K562 (cell line): ENCODE measurements around the gene SLC25A31. TPM values are rescaled to one million over a fixed set of nuclear protein-coding genes. Genes with fewer than 3 reads are reported as not detected.

Experiments
- ASH1L ChIP-seq: fragments of 450-650 bp; IDR thresholded peaks from 2 replicates; pipeline ENCODE4 v1.6.1; 2018; ENCODE audit warnings: borderline replicate concordance, mild to moderate bottlenecking, low read depth; ENCODE audit not compliant: partially characterized antibody
- BRD4 ChIP-seq: fragments of 200-600 bp; sonication (generic); IDR thresholded peaks from 2 replicates; pipeline ENCODE4 v1.6.1; 2017; ENCODE audit warnings: inconsistent platforms
- COPS2 ChIP-seq: fragments of 450-650 bp; conservative IDR thresholded peaks from 2 replicates; pipeline ENCODE4 v1.6.1; 2016; ENCODE audit warnings: mild to moderate bottlenecking, moderate library complexity
- ESRRB ChIP-seq: fragments of 250-450 bp; sonication (Bioruptor Pico); IDR thresholded peaks from 2 replicates; pipeline ENCODE4 v1.5.0; 2020; ENCODE audit warnings: mild to moderate bottlenecking, moderate library complexity, borderline replicate concordance
- HDAC1 ChIP-seq, 2 experiments: fragments of 450-650 bp; IDR thresholded peaks; 2 replicates each; pipeline ENCODE4 v1.6.1; 2016 to 2017; ENCODE audit warnings: inconsistent platforms in 1 of 2, mild to moderate bottlenecking in 1 of 2, moderate library complexity in 1 of 2
- HIVEP1 ChIP-seq: fragments of 250-450 bp; sonication (Bioruptor Pico); IDR thresholded peaks from 2 replicates; pipeline ENCODE4 v1.4.0; 2020; ENCODE audit warnings: mild to moderate bottlenecking
- KDM4B ChIP-seq, 2 experiments: fragments of 450-650 bp in 1 of 2; sonication (generic) in 1 of 2; IDR thresholded peaks; 2 replicates each; pipeline ENCODE4 v1.6.1; 2016 to 2017; ENCODE audit warnings: borderline replicate concordance in 2 of 2, antibody characterized with exemption in 1 of 2, low read depth in 1 of 2, mild to moderate bottlenecking in 1 of 2
- MAFG ChIP-seq: fragments of 450-650 bp; conservative IDR thresholded peaks from 2 replicates; pipeline ENCODE4 v1.6.1; 2016; ENCODE audit warnings: missing genetic modification characterization, missing compliant biosample characterization
- MBD2 ChIP-seq: sonication (generic); IDR thresholded peaks from 2 replicates; pipeline ENCODE4 v1.6.1; 2016; ENCODE audit warnings: low read depth, borderline replicate concordance
- MCM7 ChIP-seq, 2 experiments: fragments of 450-650 bp; IDR thresholded peaks; 2 replicates each; pipeline ENCODE4 v1.6.1; 2016 to 2018
- NCOA6 ChIP-seq: fragments of 450-650 bp; IDR thresholded peaks from 2 replicates; pipeline ENCODE4 v1.6.1; 2017; ENCODE audit warnings: mild to moderate bottlenecking
- OTX1 ChIP-seq: fragments of 450-650 bp; formaldehyde crosslinking; IDR thresholded peaks from 2 replicates; pipeline ENCODE4 v1.4.0; 2022; ENCODE audit warnings: mild to moderate bottlenecking
- RBM25 ChIP-seq: fragments of 200-400 bp; formaldehyde crosslinking; IDR thresholded peaks from 2 replicates; pipeline ENCODE4 v1.6.1; 2018; ENCODE audit warnings: low read length, low read depth, moderate library complexity; ENCODE audit not compliant: severe bottlenecking
- RCOR1 ChIP-seq, 2 experiments: IDR thresholded peaks; 2 replicates each; pipeline ENCODE4 v1.6.1; 2012; ENCODE audit warnings: low read depth in 2 of 2, low read length in 2 of 2, borderline replicate concordance in 1 of 2, improper control_type of control experiment in 1 of 2
- SP1 ChIP-seq: sonication (generic); formaldehyde crosslinking; IDR thresholded peaks from 2 replicates; pipeline ENCODE4 v1.8.1; 2022; ENCODE audit warnings: mild to moderate bottlenecking, missing genetic modification reagents
- TCF7L2 ChIP-seq: fragments of 150-350 bp; IDR thresholded peaks from 2 replicates; pipeline ENCODE4 v1.6.1; 2016; ENCODE audit warnings: low read depth, mild to moderate bottlenecking, low read length, moderate library complexity
- THRAP3 ChIP-seq: fragments of 450-650 bp; IDR thresholded peaks from 2 replicates; pipeline ENCODE4 v1.6.1; 2016; ENCODE audit warnings: mild to moderate bottlenecking, inconsistent platforms, borderline replicate concordance
- YBX1 ChIP-seq: fragments of 450-650 bp; IDR thresholded peaks from 2 replicates; pipeline ENCODE4 v1.7.1; 2016; ENCODE audit warnings: mild to moderate bottlenecking
- ZC3H4 ChIP-seq: sonication (generic); formaldehyde crosslinking; IDR thresholded peaks from 2 replicates; pipeline ENCODE4 v1.9.0; 2021; ENCODE audit warnings: missing genetic modification reagents, borderline replicate concordance
- ZFP1 ChIP-seq: fragments of 450-650 bp; formaldehyde crosslinking; IDR thresholded peaks from 2 replicates; pipeline ENCODE4 v1.4.0; 2020; ENCODE audit warnings: mild to moderate bottlenecking, mixed read lengths
- ZNF507 ChIP-seq: conservative IDR thresholded peaks from 2 replicates; pipeline ENCODE4 v1.6.1; 2017; ENCODE audit warnings: missing genetic modification characterization, missing compliant biosample characterization
- ZNF785 ChIP-seq: fragments of 250-450 bp; sonication (Bioruptor Pico); IDR thresholded peaks from 2 replicates; pipeline ENCODE4 v1.4.0; 2020; ENCODE audit warnings: mild to moderate bottlenecking
- polyA plus RNA-seq, 8 experiments: library from polyadenylated mRNA; depleted of rRNA in 4 of 8; stranded (reverse) in 5 of 8; unstranded in 3 of 8; fragments of >200 nt; fragmentation: Nextera tagmentation in 2 of 8; fragmentation: Illumina TruSeq in 1 of 8; extraction: Ambion mirVana in 2 of 8; extraction: Trizol in 1 of 8; gene quantifications; 2 replicates each; pipeline versions ENCODE4 v1.2.1 to v1.2.3, GENCODE V29; 2011 to 2014; ENCODE audit warnings: inconsistent platforms in 1 of 8, missing spikeins in 1 of 8
- total RNA-seq, 7 experiments: library from RNA; depleted of rRNA in 6 of 7; stranded (reverse); fragments of >200 nt in 6 of 7; fragmentation: Illumina TruSeq in 2 of 7; extraction: Trizol in 2 of 7; gene quantifications; 2 replicates each; pipeline versions ENCODE4 v1.2.1 to v1.2.3, GENCODE V29; 2011 to 2021; ENCODE audit warnings: low replicate concordance in 1 of 7
- TF ChIP-seq, protein P1 (sequence below), 2 experiments: fragments of 450-650 bp in 1 of 2; IDR thresholded peaks; 2 replicates each; pipeline ENCODE4 v1.6.1; 2011 to 2017; ENCODE audit warnings: low read depth in 2 of 2, antibody characterized with exemption in 1 of 2, borderline replicate concordance in 1 of 2, low read length in 1 of 2, mild to moderate bottlenecking in 1 of 2, mixed read lengths in 1 of 2; ENCODE audit not compliant: control insufficient read depth in 1 of 2
- TF ChIP-seq, protein P2 (sequence below): fragments of 250-450 bp; sonication (Bioruptor Pico); IDR thresholded peaks from 2 replicates; pipeline ENCODE4 v1.5.0; 2021
- TF ChIP-seq, protein P3 (sequence below): fragments of 450-650 bp; IDR thresholded peaks from 2 replicates; pipeline ENCODE4 v1.6.1; 2016; ENCODE audit warnings: low read depth, mild to moderate bottlenecking, moderate library complexity
- TF ChIP-seq, protein P4 (sequence below): sonication (generic); formaldehyde crosslinking; IDR thresholded peaks from 2 replicates; pipeline ENCODE4 v1.8.1; 2022; ENCODE audit warnings: missing genetic modification reagents

The SLC25A31 gene
- total and polyA plus RNA-seq, 9 of the 15 experiments (the other 6 are each of a cell fraction or from before 2014, with no cell fraction given), result 0.07 TPM; not detected in 8

DNA sequence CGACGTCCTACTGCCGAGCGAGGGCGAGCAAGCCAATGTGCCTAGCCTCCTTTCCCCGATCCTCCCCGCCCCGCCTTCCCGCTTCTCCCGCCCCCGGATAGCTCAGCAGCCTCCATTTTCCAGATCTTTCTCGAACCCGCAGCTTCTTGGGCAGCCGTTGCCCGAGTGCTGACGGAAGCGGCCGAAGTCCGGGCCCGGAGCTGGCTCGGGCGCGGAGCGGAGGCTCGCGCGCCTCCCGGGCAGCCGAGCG is 51.8 kb downstream of the SLC25A31 start (continued):
- TF ChIP-seq, protein P1, sequence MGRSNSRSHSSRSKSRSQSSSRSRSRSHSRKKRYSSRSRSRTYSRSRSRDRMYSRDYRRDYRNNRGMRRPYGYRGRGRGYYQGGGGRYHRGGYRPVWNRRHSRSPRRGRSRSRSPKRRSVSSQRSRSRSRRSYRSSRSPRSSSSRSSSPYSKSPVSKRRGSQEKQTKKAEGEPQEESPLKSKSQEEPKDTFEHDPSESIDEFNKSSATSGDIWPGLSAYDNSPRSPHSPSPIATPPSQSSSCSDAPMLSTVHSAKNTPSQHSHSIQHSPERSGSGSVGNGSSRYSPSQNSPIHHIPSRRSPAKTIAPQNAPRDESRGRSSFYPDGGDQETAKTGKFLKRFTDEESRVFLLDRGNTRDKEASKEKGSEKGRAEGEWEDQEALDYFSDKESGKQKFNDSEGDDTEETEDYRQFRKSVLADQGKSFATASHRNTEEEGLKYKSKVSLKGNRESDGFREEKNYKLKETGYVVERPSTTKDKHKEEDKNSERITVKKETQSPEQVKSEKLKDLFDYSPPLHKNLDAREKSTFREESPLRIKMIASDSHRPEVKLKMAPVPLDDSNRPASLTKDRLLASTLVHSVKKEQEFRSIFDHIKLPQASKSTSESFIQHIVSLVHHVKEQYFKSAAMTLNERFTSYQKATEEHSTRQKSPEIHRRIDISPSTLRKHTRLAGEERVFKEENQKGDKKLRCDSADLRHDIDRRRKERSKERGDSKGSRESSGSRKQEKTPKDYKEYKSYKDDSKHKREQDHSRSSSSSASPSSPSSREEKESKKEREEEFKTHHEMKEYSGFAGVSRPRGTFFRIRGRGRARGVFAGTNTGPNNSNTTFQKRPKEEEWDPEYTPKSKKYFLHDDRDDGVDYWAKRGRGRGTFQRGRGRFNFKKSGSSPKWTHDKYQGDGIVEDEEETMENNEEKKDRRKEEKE (IDR thresholded peaks at IDR 0.05; ENCODE audit: borderline replicate concordance in 1 of 2, control insufficient read depth in 1 of 2, low read depth in 2 of 2, low read length in 1 of 2), result no peak
- TF ChIP-seq NCOA6 (no peak), ASH1L (no peak), YBX1 (no peak), ESRRB (CRISPR knock-in tag) (no peak), ZC3H4 (no peak), HIVEP1 (no peak), THRAP3 (no peak), MCM7 (IDR thresholded peaks at IDR 0.05) (no peak), KDM4B (IDR thresholded peaks at IDR 0.05; ENCODE audit: borderline replicate concordance in 2 of 2, low read depth in 1 of 2) (0 out of 4 replicates have a peak, but pooled peaks of 1 of the 2 experiments have one; percentile 50), MAFG (no peak), OTX1 (CRISPR knock-in tag) (no peak), HDAC1 (IDR thresholded peaks at IDR 0.05) (no peak), RCOR1 (IDR thresholded peaks at IDR 0.05; ENCODE audit: borderline replicate concordance in 1 of 2, low read depth in 2 of 2, low read length in 2 of 2) (0 out of 4 replicates have a peak, but pooled peaks of 1 of the 2 experiments have one; percentile 1), SP1 (CRISPR knock-in tag) (no peak), ZNF507 (tag) (no peak), TCF7L2 (no peak), ZFP1 (no peak), BRD4 (no peak), ZNF785 (CRISPR knock-in tag) (no peak), RBM25 (no peak), COPS2 (no peak), MBD2 (no peak)
- TF ChIP-seq, protein P2, sequence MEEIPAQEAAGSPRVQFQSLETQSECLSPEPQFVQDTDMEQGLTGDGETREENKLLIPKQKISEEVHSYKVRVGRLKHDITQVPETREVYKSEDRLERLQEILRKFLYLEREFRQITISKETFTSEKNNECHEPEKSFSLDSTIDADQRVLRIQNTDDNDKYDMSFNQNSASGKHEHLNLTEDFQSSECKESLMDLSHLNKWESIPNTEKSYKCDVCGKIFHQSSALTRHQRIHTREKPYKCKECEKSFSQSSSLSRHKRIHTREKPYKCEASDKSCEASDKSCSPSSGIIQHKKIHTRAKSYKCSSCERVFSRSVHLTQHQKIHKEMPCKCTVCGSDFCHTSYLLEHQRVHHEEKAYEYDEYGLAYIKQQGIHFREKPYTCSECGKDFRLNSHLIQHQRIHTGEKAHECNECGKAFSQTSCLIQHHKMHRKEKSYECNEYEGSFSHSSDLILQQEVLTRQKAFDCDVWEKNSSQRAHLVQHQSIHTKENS (CRISPR knock-in tag), result no peak
- TF ChIP-seq, protein P3, sequence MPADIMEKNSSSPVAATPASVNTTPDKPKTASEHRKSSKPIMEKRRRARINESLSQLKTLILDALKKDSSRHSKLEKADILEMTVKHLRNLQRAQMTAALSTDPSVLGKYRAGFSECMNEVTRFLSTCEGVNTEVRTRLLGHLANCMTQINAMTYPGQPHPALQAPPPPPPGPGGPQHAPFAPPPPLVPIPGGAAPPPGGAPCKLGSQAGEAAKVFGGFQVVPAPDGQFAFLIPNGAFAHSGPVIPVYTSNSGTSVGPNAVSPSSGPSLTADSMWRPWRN, result no peak
- TF ChIP-seq, protein P4, sequence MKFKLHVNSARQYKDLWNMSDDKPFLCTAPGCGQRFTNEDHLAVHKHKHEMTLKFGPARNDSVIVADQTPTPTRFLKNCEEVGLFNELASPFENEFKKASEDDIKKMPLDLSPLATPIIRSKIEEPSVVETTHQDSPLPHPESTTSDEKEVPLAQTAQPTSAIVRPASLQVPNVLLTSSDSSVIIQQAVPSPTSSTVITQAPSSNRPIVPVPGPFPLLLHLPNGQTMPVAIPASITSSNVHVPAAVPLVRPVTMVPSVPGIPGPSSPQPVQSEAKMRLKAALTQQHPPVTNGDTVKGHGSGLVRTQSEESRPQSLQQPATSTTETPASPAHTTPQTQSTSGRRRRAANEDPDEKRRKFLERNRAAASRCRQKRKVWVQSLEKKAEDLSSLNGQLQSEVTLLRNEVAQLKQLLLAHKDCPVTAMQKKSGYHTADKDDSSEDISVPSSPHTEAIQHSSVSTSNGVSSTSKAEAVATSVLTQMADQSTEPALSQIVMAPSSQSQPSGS (CRISPR knock-in tag), result no peak
